Measurements from ENCODE around the gene ZXDC.
A peak's percentile ranks its signal among the peaks of the same experiment; 100 is the strongest.

The ZXDC gene

GRCh38 chr3:126433496-126434263, 42.0 kb downstream of the ZXDC start:
- DNase-seq: no peak

DNA sequence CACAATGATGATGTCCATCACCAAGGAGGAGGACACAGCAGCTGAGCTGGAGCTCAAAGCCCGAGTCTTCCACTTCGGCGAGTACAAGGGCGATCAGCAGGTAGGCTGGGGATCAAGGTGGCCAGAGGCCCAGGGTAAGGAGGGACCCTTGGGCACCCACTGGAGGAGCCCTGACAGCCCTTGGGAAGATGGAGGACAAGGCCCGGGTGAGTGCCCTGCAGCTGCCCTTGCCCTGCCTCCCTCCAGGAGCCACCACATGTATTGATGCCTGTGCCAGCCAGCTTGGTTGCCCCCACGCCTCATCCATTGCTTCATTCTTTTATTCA, 42.6 kb downstream of the ZXDC start:
- peak; percentile 17 for DNase-seq

GRCh38 chr3:126432361-126433104, 43.2 kb downstream of the ZXDC start:
- DNase-seq: no peak

- peak; percentile 19 for DNase-seq
Measured at GRCh38 chr3:126431103-126431534, 44.6 kb downstream of the ZXDC start.

GRCh38 chr3:126424751-126425150, 50.9 kb downstream of the ZXDC start:
- no peak for DNase-seq

- DNase-seq: no peak
Measured at GRCh38 chr3:126424039-126424717, 51.5 kb downstream of the ZXDC start.

DNA sequence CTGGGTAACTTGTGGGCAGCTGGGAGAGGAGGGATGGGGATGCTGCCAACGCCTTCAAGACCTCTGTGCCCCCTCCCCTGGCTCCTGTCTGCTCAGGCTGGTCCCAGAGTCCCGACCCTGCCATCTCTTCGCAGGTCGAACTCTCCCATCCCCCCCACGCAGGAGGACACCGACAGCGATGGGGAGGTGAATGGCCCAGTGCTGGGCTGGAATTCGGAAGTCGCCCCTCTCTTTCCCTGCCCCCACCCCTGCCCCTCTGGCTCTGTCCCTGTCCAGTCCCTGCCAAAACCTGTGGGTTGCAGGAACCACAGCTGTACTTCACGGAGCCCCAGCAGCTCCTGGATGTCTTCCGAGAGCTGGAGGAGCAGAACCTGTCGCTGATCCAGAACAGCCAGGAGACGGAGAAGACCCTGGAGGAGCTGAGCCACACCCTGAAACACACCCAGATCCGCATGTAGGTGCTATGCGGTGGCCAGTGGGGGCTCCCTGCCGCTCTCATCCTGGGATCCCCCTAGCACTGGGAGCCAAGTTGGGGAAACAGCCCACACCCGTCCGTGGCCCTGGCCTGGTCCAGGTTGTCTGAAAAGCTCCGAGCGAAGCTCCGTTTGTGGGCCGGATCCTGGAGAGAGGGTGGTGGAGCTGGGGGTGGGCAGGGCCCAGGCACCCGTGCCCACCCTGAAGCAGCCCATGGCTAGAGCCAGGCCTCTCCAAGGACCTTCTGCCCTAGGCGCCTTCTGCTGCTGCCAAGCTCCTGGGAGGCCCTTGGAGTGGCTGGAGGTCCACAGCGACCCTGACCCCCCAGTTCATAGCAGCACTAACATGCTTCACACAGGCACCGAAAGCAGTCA, 52.3 kb downstream of the ZXDC start:
- no peak for DNase-seq

- peak; percentile 11 for DNase-seq
Measured at GRCh38 chr3:126422571-126423091, 53.1 kb downstream of the ZXDC start.

DNA sequence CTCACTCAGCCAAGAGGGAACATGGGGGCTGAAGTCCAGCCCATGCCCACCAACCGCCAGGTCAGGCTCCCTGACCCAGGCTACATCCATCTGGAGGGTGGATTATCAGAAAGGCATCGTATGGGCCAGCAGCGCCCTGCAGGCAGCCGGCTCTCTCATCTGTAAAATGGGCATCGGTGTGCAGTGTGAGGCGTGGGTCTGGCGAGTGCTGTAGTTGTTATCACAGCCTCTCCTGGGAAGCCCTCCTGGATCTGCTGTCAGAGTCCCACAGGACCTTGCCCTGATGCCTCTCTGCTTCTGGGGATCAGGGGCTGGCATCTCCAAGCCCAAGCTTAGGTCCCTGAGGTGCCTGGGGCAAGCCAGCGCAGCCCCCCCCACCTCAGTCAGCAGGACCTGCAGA, 53.6 kb downstream of the ZXDC start:
- no peak for DNase-seq

DNA sequence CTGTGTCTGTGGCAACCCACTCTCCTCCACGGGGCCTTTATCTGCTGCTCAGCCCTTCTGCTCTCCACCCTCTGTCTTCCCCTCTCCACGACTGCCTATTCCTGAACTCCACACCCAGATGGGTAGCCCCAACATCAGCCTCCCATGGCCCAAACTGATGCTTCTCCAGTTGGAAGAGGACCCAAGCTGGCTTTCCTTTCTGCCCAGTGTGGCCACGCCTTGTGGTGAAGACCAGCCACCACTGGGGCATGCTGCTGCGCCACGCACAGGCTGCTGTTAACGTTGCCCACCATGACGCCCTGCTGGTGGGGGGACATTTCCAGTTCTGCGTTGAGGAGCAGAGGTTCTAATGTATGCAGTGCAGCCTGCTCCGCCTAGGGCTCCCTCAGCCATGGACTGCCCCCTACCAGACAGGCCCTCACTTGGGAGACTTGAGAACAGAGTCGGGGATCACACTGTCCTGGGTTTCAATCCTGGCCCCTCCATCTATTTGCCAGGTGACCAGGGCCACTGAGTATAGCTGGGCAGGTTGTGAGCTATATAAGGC, 54.0 kb downstream of the ZXDC start:
- peak; percentile 14 for DNase-seq

DNA sequence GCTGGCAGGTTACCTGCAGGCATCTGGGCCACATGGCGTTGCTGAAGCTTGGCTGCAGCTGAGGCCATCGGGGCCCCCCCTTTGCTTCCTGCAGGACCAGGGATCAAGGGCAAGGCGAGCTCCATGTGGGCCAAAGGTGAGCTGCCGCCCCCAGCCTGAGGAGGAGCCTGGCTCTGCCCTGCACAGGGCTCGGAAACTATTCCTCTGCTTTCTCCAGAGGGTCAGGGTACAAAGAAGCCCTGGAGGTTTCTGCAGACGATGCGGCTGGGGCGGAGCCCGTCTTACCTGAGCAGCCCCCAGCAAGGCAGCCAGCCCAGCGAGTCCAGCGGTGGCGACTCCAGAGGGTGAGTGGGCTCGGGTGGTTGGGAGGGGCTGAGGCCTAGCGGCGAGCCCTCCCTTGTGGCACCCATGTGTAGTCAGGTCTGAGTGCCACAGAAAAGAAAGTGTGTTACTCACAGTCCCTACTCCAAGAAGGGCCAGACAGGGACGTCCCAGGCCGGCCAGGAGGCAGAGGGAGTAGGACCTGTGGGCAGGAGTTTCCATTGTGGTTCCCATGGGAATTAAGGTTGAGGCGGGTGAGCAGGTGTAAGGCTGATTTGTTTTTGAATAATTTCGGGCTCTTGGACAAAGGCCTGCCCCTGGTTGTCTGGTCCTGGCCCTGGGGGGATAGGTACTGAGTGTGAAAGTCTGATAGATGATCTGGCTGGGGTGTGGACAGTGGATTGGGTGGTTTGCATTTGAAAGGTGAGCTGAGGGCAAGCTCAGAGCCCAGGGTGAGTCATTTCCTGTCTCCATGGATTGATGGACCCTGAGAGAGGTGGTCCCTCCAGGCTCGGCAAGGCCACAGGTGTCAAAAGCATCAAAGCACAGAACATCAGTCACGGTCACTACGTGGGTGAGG, 55.6 kb downstream of the ZXDC start:
- DNase-seq: no peak

GRCh38 chr3:126419151-126419703, 56.5 kb downstream of the ZXDC start:
- DNase-seq: peak; percentile 17

DNA sequence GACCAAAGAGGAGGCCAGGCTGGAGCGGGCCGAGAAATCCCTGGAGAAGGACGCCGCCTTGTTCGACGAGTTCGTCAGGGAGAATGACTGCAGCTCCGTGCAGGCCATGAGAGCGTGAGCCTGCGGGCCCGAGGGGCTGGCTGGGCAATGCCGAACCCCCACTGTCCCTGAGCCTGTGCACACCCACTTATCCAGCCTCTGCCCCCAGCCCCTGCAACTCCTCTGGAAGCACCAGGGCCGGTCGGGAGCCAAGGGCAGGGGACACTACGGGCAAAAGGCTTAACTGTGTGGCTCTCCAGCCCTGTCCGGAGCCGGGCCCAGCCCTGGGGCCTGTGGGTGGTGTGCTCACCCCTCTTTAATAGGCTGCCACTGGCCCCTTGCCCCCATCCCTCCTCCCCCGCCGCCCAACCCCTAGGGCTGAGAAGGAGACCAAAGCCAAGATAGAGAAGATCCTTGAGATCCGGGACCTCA, 57.0 kb downstream of the ZXDC start:
- no peak for DNase-seq

DNA sequence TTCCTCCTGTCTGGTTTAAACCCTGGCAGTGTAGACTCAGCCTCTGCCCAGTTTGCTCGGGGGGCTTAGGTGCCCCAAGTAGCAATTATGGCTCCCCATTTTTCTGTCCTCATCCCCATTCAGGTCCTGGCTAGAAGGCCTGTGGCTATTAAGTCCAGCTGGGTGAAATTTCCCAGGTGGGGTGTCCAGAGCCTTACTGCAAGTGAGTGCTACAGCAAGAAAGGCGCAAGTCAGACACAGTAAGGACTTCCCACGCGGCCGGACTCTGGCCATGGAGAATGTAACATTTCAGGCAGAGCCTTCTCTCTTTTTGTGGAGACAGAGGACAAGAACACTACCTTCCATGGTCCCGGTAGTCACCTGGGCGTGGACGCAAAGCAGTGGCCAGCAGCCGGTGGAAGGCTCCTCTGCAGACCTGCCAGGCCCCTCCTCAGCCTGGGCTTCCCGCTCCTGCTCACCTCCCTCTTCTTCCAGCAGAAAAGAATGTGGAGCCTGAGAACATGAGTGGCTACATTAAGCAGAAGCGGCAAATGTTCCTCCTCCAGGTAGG, 57.6 kb downstream of the ZXDC start:
- no peak for DNase-seq

DNA sequence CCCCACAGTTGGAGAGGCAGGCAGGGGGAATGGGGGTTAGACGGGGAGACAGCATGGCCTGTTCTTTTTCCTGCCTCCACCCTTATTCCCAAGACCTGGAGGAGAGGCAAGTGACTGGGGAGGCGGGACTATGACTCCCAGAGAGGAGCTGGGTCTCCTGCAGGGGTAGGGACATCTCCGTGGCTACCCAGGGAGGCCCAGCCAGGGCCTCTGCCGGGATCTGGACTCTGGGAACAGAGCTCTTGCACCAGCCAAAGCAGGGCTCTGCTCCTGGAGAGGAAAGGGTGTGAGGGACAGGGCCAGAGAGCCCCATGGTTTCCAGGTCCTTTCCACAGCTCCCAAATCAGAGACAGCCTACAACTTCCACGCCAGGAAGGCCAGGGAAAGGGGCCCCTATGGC, 58.2 kb downstream of the ZXDC start:
- DNase-seq: no peak

GRCh38 chr3:126416943-126417342, 58.7 kb downstream of the ZXDC start:
- no peak for DNase-seq

DNA sequence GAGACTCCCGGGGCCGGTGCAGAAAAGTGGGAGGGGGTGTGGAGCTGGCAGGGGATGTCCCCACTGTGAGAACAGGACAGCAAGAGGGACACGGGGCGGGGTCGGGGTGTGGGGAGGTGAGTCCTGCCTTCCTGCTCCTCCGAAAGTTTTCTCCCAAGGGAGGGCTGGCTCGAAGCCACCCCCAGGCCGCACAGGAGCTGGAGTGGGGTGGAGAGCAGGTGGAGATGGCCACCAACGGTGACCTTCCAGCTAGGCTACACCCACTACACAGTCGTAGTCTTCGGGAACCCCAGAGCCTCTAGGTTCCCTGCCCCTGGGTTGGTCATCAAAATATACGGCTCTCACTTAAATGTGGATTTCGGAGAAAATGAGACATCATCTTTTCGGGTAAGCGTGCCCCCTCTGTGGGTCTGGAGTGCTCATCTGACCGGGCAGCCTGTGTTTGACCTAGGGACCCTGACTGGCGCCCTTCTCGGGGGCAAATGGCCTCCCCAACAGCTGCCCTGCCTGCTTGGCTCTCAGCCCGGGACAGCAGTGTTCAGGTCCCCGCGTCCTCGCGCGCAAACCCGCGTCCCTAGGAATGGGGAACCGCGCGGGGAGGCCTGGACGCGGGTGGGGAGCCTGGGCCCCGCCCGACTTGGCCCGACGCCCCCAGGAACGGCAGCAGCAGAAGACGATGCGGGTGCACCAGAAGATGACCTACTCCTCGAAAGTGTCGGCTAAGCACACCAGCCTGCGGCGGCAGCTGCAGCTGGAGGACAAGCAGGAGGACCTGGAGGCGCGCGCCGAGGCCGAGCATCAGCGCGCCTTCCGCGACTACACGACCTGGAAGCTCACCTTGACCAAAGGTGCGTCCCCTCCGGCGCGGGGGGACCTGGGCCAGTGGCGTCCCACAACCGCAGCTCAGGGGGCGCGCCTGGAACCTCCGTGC, 59.8 kb downstream of the ZXDC start:
- no peak for DNase-seq

GRCh38 chr3:126414961-126415660, 60.6 kb downstream of the ZXDC start:
- no peak for DNase-seq

GRCh38 chr3:126414406-126414805, 61.3 kb downstream of the ZXDC start:
- DNase-seq: no peak

Measured in stimulated activated CD8-positive, alpha-beta memory T cell treated with anti-CD3 and anti-CD28 coated beads, Interleukin-4, amount 100 ng/mL, for 48 hours (primary cell).